HG03439 (cell line): ENCODE results near the gene POLN.
"Not testable (repeated sequence)": the region's sequence is repeated elsewhere in the genome, so short reads cannot be mapped to it uniquely, and the experiment has no call there.

ENCODE experiments used
- ATAC-seq: cut with Tn5 transposase; IDR thresholded peaks from one replicate; pipeline ENCODE4 v1.9.1; 2021; ENCODE audit warnings: mild to moderate bottlenecking, moderate library complexity; ENCODE audit not compliant: unreplicated experiment

Gene POLN

GRCh38 chr4:2275546-2276251 is 33.8 kb upstream of the POLN start:
- no peak for ATAC-seq

- ATAC-seq, result not testable (repeated sequence)
These were observed 33.1 kb upstream of the POLN start for GRCh38 chr4:2275044-2275397.

DNA sequence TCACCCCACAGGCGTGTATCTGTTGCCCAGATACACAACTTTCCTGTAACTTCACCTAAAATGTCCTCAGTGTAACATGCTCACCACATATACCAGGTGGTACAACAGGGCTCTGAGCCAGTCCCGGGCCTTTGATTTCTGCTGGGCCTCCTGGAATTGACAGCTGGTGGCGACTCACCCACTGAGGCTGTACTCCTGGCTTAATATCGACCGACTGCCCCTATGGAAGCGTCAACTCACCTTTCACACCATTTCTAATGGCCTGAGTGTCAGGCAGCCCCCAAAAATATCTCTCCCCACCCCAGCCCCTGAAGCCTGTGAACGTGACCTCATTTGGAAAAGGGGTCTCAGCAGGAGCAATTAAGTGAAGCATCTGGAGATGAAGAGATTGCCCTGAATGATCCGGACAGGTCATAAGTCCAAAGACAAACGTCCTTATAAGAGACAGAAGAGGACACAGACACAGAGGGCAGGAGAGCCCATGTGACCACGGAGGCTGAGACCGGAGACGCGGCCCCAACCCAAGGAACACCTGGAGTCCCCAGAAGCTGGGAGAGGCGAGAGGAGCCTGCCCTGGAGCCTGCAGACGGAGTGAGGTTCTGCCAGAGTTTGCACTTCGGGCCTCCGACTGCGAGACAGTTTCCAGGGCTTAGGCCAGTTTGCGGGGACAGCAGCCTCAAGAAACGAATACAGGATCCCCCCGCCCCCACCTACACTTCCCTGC is 32.6 kb upstream of the POLN start:
- no peak for ATAC-seq

- no peak for ATAC-seq
These were observed 31.9 kb upstream of the POLN start for GRCh38 chr4:2273657-2274319.

- no peak for ATAC-seq
These were observed 31.3 kb upstream of the POLN start for GRCh38 chr4:2273221-2273620.

- no peak for ATAC-seq
These were observed 30.9 kb upstream of the POLN start for GRCh38 chr4:2272828-2273120.

DNA sequence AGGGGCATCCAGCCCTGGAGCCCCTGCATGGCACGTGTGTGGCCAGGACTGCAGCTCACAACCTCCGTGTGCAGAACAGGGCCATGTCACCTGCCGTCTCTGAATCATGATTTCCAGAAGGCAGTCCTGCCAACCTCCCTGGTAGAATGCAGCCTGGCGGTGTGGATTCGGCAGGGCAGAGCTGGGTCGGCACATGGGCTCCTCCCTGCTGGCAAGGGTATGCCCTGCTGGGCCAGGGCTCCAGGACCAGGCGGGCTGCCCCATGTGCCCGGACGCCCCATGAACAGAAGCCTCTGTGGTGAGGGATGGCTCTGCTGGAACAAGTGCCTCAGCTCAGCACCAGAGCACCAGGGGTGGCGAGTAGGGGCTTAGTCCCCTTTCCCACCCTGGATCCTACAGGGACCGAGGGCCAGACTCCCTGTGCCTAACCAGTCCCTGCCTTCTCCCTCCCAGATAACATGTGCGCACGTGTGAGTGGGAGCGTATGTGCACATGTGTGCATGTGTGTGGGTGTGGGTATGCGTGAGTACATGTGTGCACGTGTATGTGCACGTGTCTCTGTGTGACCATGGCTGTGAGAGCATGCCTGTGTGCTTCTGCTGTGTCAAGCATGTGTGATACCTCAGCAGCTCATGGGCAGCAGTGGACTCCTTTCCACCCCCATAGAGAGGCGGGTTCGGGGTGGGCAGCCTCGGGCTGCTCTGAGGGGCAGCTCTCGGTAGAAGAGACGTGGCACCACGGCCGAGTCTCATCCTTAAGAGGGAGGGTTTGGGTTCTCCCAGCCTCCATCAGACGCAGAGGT is 30.3 kb upstream of the POLN start:
- no peak for ATAC-seq

- no peak for ATAC-seq
These were observed 29.5 kb upstream of the POLN start for GRCh38 chr4:2271279-2272025.

GRCh38 chr4:2270341-2271165 is 28.6 kb upstream of the POLN start:
- ATAC-seq, result no peak

DNA sequence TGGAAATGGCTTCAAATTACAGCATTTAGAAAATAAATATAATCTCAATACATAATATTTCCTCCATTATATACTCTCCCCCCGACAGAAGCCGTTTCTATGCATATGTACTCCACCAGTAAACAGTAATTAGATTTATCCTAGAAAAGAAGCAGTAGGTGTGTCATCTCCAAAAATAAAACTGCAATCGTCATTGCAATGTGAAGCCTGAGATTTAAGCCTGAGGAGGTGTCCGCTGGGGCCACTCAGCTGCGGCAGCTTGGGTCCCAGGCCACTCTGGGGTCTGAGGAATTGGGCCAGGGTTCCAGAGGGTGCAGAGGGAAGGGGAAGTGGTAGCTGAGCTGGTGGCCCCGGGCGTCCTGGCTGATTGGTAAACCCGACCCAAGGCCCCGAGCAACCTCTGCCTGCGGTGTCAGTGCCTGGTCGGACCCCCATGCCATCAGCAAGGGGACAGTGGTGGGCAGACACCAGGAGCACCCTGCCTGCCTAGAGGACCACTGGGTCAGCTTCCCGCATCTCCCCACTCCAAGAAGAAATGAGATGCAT is 27.8 kb upstream of the POLN start:
- ATAC-seq, result no peak

DNA sequence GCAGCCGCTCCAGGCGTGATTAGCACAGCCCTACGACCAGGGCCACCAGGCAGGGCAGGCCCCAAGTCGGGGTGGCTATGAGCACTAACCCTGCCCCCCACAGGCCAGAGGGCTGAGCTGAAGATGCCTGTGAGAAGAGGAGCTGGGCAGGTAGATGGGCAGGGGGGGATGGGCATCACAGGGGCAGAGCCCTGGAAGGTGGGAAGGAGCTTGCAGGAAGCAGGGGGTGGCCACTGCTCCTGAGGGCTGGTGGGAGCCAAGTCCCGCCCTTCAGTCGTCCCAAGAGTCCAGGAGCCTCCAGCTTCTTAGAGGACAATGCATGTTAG is 27.2 kb upstream of the POLN start:
- no peak for ATAC-seq

DNA sequence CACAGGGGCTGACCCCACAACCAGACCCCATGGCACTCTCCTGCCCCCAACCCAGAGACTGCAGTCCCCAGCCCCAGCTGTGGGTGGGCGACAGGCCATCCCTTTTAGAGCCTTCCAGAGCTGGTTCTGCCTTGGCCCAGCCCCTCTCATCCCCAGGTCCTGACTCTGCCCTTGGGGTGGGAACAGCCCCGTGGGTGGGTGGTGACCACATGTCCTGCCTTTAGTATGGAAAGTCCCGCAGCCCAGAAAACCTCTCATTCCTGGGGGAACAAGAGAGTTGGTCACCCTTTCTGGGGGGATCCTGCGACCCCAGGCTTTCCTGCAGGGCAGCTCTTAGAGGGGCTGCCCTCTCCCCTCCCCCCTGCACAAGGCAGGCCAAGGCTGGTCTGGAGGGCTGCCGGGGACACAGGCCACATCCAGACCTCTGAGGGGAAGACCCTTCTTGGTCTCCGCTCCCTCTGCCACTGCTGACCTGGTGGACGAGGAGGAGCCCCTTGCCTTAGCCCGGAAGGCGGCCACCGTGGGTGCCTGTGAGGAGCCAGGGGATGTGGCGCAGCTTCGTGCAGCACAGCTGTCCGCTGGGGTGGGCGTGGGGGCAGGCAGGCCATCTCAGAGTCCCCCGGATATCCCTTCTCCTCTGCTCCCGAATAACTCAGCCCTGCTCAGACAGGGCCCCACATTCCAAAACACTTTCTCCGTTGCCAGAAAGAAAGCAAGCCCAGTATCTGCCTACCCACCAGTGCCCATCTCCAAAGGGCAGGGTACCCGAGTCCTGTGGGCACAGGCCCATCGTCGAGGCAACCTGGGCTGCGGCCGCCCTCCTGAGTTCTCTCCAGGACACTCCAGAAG is 26.7 kb upstream of the POLN start:
- ATAC-seq, result no peak

- ATAC-seq, result no peak
These were observed 25.9 kb upstream of the POLN start for GRCh38 chr4:2267841-2268240.

- no peak for ATAC-seq
These were observed 25.4 kb upstream of the POLN start for GRCh38 chr4:2267320-2267811.

GRCh38 chr4:2266821-2267220 is 24.9 kb upstream of the POLN start:
- ATAC-seq, result no peak

GRCh38 chr4:2266181-2266580 is 24.3 kb upstream of the POLN start:
- ATAC-seq, result no peak

GRCh38 chr4:2265113-2266110 is 23.5 kb upstream of the POLN start:
- no peak for ATAC-seq
